ENCODE results near the gene FGF22. TPM values are rescaled to one million over a fixed set of nuclear protein-coding genes. Genes with fewer than 3 reads are reported as not detected.

The FGF22 gene
- total and polyA plus RNA-seq, 2 of the 8 experiments (the other 6 are each of a cell fraction or from before 2014, with no cell fraction given) = 0.44 to 1.7 TPM

DNA sequence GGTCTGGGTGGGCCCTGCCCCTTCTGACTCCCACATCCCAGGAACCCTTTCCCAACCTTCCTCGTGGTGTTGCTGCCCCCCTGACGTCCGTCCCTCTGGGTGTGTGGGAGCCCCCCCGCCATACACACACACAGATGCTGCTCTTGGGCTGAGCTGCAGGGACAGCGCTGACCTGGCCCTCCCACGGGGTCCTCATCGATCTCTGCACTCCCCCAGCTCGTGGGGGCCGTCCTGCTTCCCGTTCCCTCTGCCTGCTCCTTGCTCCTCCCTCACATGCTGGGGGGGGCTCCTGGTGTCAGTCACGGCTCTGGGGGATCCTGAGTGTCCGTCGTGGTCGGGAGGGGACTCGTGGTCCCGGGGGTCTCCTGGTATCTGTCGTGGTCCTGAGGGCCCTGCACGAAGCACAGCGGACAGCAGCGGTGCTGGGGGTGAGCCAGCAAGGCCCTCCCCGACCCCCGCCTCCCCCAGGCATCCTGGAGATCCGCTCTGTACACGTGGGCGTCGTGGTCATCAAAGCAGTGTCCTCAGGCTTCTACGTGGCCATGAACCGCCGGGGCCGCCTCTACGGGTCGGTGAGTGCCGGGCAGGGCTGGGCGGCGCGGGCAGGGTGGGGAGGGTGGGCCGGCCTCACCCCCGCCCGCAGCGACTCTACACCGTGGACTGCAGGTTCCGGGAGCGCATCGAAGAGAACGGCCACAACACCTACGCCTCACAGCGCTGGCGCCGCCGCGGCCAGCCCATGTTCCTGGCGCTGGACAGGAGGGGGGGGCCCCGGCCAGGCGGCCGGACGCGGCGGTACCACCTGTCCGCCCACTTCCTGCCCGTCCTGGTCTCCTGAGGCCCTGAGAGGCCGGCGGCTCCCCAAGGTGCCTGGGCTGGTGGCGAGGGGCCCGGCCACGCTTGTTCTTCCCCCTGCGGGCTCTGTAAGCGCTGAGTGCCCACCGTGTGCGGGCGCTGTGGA is 3.4 kb downstream of the FGF22 start:
- no peaks in the 10 kb centered on the region for H3K79me2 ChIP-seq (ENCODE audit: control insufficient read depth in 1 of 2, insufficient read depth in 2 of 2, low read length in 2 of 2)
- no peak overlapping the region for H2BK20ac ChIP-seq (ENCODE audit: low read length)
- H3K9me3 ChIP-seq (ENCODE audit: insufficient read depth in 2 of 2, low read depth in 1 of 2, low read length in 1 of 2) = no peaks in the 10 kb centered on the region
- H3K79me1 ChIP-seq (ENCODE audit: low read depth, low read length) = no peaks in the 10 kb centered on the region; the same call in 1 of the 2 replicates
- no peak overlapping the region for H3K23ac ChIP-seq (ENCODE audit: insufficient read length)
- H3K27ac ChIP-seq (ENCODE audit: low read depth, low read length) = no peak overlapping the region
- no peak overlapping the region for H3K9ac ChIP-seq (replicated peaks in 1 of 4; ENCODE audit: extremely low read depth in 1 of 4, low read depth in 3 of 4, low read length in 3 of 4)
- POLR2A ChIA-PET (ENCODE audit: partially characterized antibody) = interaction anchor here (0.7 to 1.4 kb wide), 6 partner anchors 9 to 27 kb away, joined by 3 to 4 read pairs (median 3); partner anchors contain the start of gene POLRMT
- H3K4me2 ChIP-seq (ENCODE audit: insufficient read depth in 1 of 2, low read depth in 2 of 2, low read length in 2 of 2) = no peak overlapping the region
- H3K56ac ChIP-seq (replicated peaks; ENCODE audit: insufficient read length, low read depth, low read length) = no peak overlapping the region
- no peak overlapping the region for H2BK15ac ChIP-seq (ENCODE audit: low read length)
- CTCF ChIA-PET (ENCODE audit: partially characterized antibody) = interaction anchor here (1.5 kb wide), 1 partner anchor 14 kb away, joined by 6 read pairs; no protein-coding TSS in a partner anchor
- FAIRE-seq (no peak), DNase-seq (ENCODE audit: low read depth in 1 of 2, low spot score in 2 of 2) (no peak)
- no peak overlapping the region for H3K4me3 ChIP-seq (ENCODE audit: extremely low read depth in 1 of 4, insufficient read depth in 2 of 4, low read depth in 3 of 4, low read length in 4 of 4)
- H4K5ac ChIP-seq (ENCODE audit: insufficient read length, low read depth, low read length) = no peak overlapping the region
- no peak overlapping the region for H3K14ac ChIP-seq (ENCODE audit: insufficient read length)
- no peak overlapping the region for H2BK12ac ChIP-seq (ENCODE audit: low read depth, low read length)
- no peak overlapping the region for H2AK5ac ChIP-seq (ENCODE audit: low read depth, low read length)
- no peak overlapping the region for H2BK120ac ChIP-seq (replicated peaks; ENCODE audit: low read depth, low read length)
- H3K36me3 ChIP-seq (ENCODE audit: control insufficient read depth in 2 of 4, insufficient read depth in 4 of 4, low read length in 3 of 4) = peaks cover 0 to 29% (median 11%) of the 10 kb centered on the region in 4 experiments; a peak in 5 of 8 replicates
- H3K23me2 ChIP-seq (ENCODE audit: low read depth, low read length) = peaks cover 5% of the 10 kb centered on the region; the same call in 1 of the 2 replicates
- no peak overlapping the region for H2AFZ ChIP-seq (ENCODE audit: low read length)
- no peak overlapping the region for H3K4ac ChIP-seq (replicated peaks; ENCODE audit: insufficient read length, low read depth, low read length)
- H3K4me1 ChIP-seq (replicated peaks in 1 of 4; ENCODE audit: control insufficient read depth in 3 of 4, insufficient read depth in 4 of 4, low read length in 3 of 4) = peaks cover 0 to 4% (median under 1%) of the 10 kb centered on the region in 4 experiments; a peak in 2 of 7 replicates
- no peak overlapping the region for H3K18ac ChIP-seq (ENCODE audit: extremely low read depth, low read length)
- no peak overlapping the region for H2BK5ac ChIP-seq (ENCODE audit: low read depth, low read length)
- peaks cover 5 to 10% of the 10 kb centered on the region in 2 experiments for H4K20me1 ChIP-seq (replicated peaks in 1 of 2; ENCODE audit: control insufficient read depth in 1 of 2, insufficient read depth in 2 of 2, low read length in 2 of 2)
- H3K27me3 ChIP-seq (replicated peaks in 1 of 4; ENCODE audit: control insufficient read depth in 3 of 4, extremely low read depth in 1 of 4, insufficient read depth in 3 of 4, low read length in 3 of 4) = peaks cover 0 to 12% (median 9%) of the 10 kb centered on the region in 4 experiments; a peak in 5 of 7 replicates
- no peak overlapping the region for H4K91ac ChIP-seq (replicated peaks; ENCODE audit: insufficient read length, low read length)
- H4K8ac ChIP-seq (ENCODE audit: extremely low read depth, insufficient read depth, low read length) = peak overlapping the region; percentile 85; the same call in 1 of the 2 replicates
- 94% methylated on average over 34 of the region's 70 CpGs; no CpG with 5 or more reads in 1 of the 2 experiments for WGBS, 2 experiments (ENCODE audit: extremely low coverage in 1 of 2, insufficient coverage in 1 of 2, insufficient read length in 1 of 2, insufficient replicate concordance in 2 of 2, low coverage in 1 of 2, low lambda C conversion rate in 2 of 2, missing lambda C conversion rate in 1 of 2)
- TF ChIP-seq HDAC6 (IDR thresholded peaks at IDR 0.05; ENCODE audit: low read depth, low read length) (no peak), CBX8 (IDR thresholded peaks at IDR 0.05; ENCODE audit: borderline replicate concordance, low read depth, low read length) (no peak), EP300 (IDR thresholded peaks at IDR 0.05; ENCODE audit: borderline replicate concordance in 1 of 2, low read depth in 2 of 2, low read length in 2 of 2) (no peak), KDM4A (IDR thresholded peaks at IDR 0.05; ENCODE audit: low read depth, low read length, severe bottlenecking) (no peak), JUND (IDR thresholded peaks at IDR 0.05; ENCODE audit: low read length) (no peak), SIN3A (conservative IDR thresholded peaks at IDR 0.05 in 1 of 2, IDR thresholded peaks at IDR 0.05 in 1 of 2; ENCODE audit: low read depth in 1 of 2, low read length in 2 of 2) (no peak), CBX5 (IDR thresholded peaks at IDR 0.05; ENCODE audit: low read depth, low read length) (no peak), MAFK (IDR thresholded peaks at IDR 0.05; ENCODE audit: low read depth, low read length) (no peak), SIRT6 (IDR thresholded peaks at IDR 0.05; ENCODE audit: low read length) (no peak)
- TF ChIP-seq, protein P1, sequence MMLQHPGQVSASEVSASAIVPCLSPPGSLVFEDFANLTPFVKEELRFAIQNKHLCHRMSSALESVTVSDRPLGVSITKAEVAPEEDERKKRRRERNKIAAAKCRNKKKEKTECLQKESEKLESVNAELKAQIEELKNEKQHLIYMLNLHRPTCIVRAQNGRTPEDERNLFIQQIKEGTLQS (IDR thresholded peaks at IDR 0.05; ENCODE audit: insufficient read depth, low read depth, low read length) = no peak
